ENCODE measurements around the gene CDKN2A. TPM values are rescaled to one million over a fixed set of nuclear protein-coding genes. Genes with fewer than 3 reads are reported as not detected.
A peak's percentile ranks its signal among the peaks of the same experiment; 100 is the strongest.

CDKN2A gene
- total RNA-seq, 4 donors from 2014 or later: 2.2 to 8.6 TPM; not detected in 2

DNA sequence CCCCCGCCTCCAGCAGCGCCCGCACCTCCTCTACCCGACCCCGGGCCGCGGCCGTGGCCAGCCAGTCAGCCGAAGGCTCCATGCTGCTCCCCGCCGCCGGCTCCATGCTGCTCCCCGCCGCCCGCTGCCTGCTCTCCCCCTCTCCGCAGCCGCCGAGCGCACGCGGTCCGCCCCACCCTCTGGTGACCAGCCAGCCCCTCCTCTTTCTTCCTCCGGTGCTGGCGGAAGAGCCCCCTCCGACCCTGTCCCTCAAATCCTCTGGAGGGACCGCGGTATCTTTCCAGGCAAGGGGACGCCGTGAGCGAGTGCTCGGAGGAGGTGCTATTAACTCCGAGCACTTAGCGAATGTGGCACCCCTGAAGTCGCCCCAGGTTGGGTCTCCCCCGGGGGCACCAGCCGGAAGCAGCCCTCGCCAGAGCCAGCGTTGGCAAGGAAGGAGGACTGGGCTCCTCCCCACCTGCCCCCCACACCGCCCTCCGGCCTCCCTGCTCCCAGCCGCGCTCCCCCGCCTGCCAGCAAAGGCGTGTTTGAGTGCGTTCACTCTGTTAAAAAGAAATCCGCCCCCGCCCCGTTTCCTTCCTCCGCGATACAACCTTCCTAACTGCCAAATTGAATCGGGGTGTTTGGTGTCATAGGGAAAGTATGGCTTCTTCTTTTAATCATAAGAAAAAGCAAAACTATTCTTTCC is 19.3 kb downstream of the CDKN2A start:
- in situ Hi-C loops (cut with MboI; ENCODE audit: low pct_ligation_motif_present in 1 of 4, low pct_unique_long_range_greater_than_20kb in 1 of 4, low sequenced_read_pairs in 3 of 4) (loop anchor here in 2 of 4 donors (25.0 kb wide), 1 partner anchor 262 kb away; no protein-coding TSS in a partner anchor), intact Hi-C loops (cut with DNase I; ENCODE audit: low total_unique reads) (no loop called here)
- no peak for DNase-seq
- peaks cover 0 to 26% (median 16%) of the 10 kb centered on the region in 4 donors for H3K4me1 ChIP-seq
- H3K9me3 ChIP-seq: no peaks in the 10 kb centered on the region
- H3K27me3 ChIP-seq: peaks cover 100% of the 10 kb centered on the region
- TF ChIP-seq POLR2AphosphoS5 (IDR thresholded peaks at IDR 0.05) (no peak), POLR2A (IDR thresholded peaks at IDR 0.05) (no peak), EP300 (IDR thresholded peaks at IDR 0.05; ENCODE audit: low read depth) (no peak)
- TF ChIP-seq, protein P1, sequence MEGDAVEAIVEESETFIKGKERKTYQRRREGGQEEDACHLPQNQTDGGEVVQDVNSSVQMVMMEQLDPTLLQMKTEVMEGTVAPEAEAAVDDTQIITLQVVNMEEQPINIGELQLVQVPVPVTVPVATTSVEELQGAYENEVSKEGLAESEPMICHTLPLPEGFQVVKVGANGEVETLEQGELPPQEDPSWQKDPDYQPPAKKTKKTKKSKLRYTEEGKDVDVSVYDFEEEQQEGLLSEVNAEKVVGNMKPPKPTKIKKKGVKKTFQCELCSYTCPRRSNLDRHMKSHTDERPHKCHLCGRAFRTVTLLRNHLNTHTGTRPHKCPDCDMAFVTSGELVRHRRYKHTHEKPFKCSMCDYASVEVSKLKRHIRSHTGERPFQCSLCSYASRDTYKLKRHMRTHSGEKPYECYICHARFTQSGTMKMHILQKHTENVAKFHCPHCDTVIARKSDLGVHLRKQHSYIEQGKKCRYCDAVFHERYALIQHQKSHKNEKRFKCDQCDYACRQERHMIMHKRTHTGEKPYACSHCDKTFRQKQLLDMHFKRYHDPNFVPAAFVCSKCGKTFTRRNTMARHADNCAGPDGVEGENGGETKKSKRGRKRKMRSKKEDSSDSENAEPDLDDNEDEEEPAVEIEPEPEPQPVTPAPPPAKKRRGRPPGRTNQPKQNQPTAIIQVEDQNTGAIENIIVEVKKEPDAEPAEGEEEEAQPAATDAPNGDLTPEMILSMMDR (IDR thresholded peaks at IDR 0.05): no peak
- H3K27ac ChIP-seq: no peak overlapping the region
- 0 to 7% methylated on average over 11 to 39 of the region's 51 CpGs for WGBS, 2 donors (ENCODE audit: low coverage in 1 of 2)
- H3K36me3 ChIP-seq: no peaks in the 10 kb centered on the region
- H3K4me3 ChIP-seq: peak overlapping the region; percentile 14 to 45 (median 24)

DNA sequence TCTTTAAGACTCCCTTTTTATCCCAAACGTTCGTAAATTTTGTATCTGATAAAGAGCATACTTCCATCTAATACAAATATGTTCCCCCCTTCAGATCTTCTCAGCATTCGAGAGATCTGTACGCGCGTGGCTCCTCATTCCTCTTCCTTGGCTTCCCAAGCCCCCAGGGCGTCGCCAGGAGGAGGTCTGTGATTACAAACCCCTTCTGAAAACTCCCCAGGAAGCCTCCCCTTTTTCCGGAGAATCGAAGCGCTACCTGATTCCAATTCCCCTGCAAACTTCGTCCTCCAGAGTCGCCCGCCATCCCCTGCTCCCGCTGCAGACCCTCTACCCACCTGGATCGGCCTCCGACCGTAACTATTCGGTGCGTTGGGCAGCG is 19.9 kb downstream of the CDKN2A start:
- H3K4me3 ChIP-seq: peak overlapping the region; percentile 14 to 45 (median 24)
- intact Hi-C loops (cut with DNase I; ENCODE audit: low total_unique reads) (no loop called here), in situ Hi-C loops (cut with MboI; ENCODE audit: low pct_ligation_motif_present in 1 of 4, low pct_unique_long_range_greater_than_20kb in 1 of 4, low sequenced_read_pairs in 3 of 4) (no loop called here)
- H3K27me3 ChIP-seq: peaks cover 100% of the 10 kb centered on the region
- no peak for DNase-seq
- H3K36me3 ChIP-seq: no peaks in the 10 kb centered on the region
- TF ChIP-seq POLR2AphosphoS5 (IDR thresholded peaks at IDR 0.05): no peak
- TF ChIP-seq POLR2A (IDR thresholded peaks at IDR 0.05): no peak
- TF ChIP-seq, protein P1 (IDR thresholded peaks at IDR 0.05): no peak
- TF ChIP-seq EP300 (IDR thresholded peaks at IDR 0.05; ENCODE audit: low read depth): no peak
- H3K4me1 ChIP-seq: peaks cover 0 to 26% (median 16%) of the 10 kb centered on the region in 4 donors
- H3K27ac ChIP-seq: no peak overlapping the region
- H3K9me3 ChIP-seq: no peaks in the 10 kb centered on the region
- WGBS, 2 donors (ENCODE audit: low coverage in 1 of 2): 5 to 15% methylated on average over 9 to 21 of the region's 21 CpGs

DNA sequence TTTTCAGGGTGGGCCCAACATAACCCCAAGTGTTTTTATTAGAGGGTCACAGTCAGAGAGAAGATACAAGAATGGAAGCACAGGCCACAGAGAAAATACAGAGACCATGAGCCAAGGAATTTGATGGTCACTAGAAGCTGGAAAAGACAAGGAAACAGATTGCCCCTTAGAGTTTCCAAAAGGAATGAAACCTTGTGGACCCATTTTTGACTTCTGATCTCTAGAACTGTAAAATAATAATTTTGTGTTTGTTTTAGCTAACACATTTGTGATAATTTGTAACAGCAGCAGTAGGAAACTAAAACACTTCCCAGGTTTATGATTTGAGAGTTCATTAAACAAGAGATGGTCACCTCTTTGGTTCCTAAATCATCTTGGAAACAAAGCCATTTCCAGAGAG is 21.8 kb downstream of the CDKN2A start:
- Histone ChIP-seq H3K36me3 (no peaks in the 10 kb centered on the region), H3K4me1 (peaks cover 0 to 34% (median 16%) of the 10 kb centered on the region in 4 donors), H3K9me3 (no peaks in the 10 kb centered on the region), H3K4me3 (no peak overlapping the region), H3K27me3 (peaks cover 100% of the 10 kb centered on the region), H3K27ac (no peak overlapping the region)
- no peak for DNase-seq
- no peak for TF ChIP-seq POLR2A (IDR thresholded peaks at IDR 0.05)
- no peak for TF ChIP-seq POLR2AphosphoS5 (IDR thresholded peaks at IDR 0.05)
- no peak for TF ChIP-seq EP300 (IDR thresholded peaks at IDR 0.05; ENCODE audit: low read depth)
- TF ChIP-seq, protein P1 (IDR thresholded peaks at IDR 0.05): no peak
- intact Hi-C loops (cut with DNase I; ENCODE audit: low total_unique reads) (no loop called here), in situ Hi-C loops (cut with MboI; ENCODE audit: low pct_ligation_motif_present in 1 of 4, low pct_unique_long_range_greater_than_20kb in 1 of 4, low sequenced_read_pairs in 3 of 4) (no loop called here)

DNA sequence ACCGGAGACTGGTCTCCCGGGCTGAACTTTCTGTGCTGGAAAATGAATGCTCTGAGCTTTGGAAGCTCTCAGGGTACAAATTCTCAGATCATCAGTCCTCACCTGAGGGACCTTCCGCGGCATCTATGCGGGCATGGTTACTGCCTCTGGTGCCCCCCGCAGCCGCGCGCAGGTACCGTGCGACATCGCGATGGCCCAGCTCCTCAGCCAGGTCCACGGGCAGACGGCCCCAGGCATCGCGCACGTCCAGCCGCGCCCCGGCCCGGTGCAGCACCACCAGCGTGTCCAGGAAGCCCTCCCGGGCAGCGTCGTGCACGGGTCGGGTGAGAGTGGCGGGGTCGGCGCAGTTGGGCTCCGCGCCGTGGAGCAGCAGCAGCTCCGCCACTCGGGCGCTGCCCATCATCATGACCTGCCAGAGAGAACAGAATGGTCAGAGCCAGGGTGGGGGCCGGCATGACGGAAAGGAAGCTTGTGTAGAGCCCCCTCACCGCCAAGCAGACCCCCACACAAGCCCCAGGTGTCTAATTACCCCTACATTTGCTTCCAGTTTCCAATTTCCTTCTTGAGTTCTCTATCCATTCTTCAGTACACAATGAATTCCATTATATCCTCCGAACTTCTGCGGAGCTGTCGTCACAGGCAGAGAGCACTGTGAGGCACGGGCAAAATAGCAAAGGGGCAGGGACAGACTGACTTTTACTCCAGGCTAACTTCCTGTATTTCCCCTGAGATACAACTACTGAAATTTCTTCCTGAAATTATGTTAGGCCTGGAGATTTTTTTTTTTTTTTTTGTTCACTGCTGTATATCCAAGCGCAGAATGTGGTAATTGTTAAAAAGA is 23.2 kb downstream of the CDKN2A start:
- Histone ChIP-seq H3K36me3 (no peaks in the 10 kb centered on the region), H3K27ac (no peak overlapping the region), H3K9me3 (no peaks in the 10 kb centered on the region), H3K4me3 (no peak overlapping the region), H3K27me3 (peaks cover 100% of the 10 kb centered on the region), H3K4me1 (peaks cover 0 to 34% (median 16%) of the 10 kb centered on the region in 4 donors)
- no peak for DNase-seq
- 19 to 25% methylated on average over 8 to 45 of the region's 45 CpGs for WGBS, 2 donors (ENCODE audit: low coverage in 1 of 2)
- intact Hi-C loops (cut with DNase I; ENCODE audit: low total_unique reads) (no loop called here), in situ Hi-C loops (cut with MboI; ENCODE audit: low pct_ligation_motif_present in 1 of 4, low pct_unique_long_range_greater_than_20kb in 1 of 4, low sequenced_read_pairs in 3 of 4) (no loop called here)
- TF ChIP-seq EP300 (IDR thresholded peaks at IDR 0.05; ENCODE audit: low read depth): no peak
- no peak for TF ChIP-seq POLR2AphosphoS5 (IDR thresholded peaks at IDR 0.05)
- TF ChIP-seq POLR2A (IDR thresholded peaks at IDR 0.05): no peak
- TF ChIP-seq, protein P1 (IDR thresholded peaks at IDR 0.05): no peak

Data from transverse colon (tissue), 4 donors.